ENCODE measurements around the gene CC2D2A.

CC2D2A gene

DNA sequence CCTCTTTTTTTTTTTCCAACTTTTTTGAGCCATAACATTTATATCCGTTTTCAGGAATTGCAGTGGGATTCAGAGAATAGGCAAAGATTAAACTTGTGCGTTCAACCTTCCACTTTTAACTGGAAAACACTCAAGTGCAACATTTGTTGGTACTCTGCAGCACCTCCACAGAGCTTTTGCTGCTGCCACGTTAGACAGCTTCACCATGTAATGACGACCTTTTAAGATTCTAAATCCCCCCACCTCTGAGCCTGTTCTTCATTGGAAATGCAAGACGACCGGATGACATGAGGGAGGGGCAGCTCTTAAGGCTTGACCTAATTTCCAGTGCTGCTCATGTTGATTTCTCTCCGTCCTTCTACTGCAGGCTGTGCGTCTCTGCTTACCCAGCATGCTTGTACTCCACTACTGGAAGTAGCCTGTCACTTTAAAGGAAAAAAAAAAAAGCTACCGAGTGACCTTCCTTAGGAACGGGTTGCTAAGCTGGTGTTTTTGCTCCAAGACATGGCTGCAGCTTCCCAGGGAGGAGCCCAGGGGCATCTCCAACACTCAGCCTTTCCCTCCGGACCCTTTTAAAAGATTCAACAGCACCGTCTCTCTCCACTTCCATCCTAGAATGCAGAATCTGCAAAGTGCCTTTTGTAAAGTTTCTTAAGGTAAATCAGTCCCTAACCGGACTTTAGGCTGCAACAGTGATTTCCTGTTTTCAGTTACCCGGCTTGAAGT lies at the start of gene CC2D2A:
Gene CC2D2A, plus strand, starts transcription at position 481 of the 726 bp plus-strand sequence. CDS start 6,051 bp downstream, outside the sequence.
- DNase-seq (ENCODE audit: low read depth) = no peak

DNA sequence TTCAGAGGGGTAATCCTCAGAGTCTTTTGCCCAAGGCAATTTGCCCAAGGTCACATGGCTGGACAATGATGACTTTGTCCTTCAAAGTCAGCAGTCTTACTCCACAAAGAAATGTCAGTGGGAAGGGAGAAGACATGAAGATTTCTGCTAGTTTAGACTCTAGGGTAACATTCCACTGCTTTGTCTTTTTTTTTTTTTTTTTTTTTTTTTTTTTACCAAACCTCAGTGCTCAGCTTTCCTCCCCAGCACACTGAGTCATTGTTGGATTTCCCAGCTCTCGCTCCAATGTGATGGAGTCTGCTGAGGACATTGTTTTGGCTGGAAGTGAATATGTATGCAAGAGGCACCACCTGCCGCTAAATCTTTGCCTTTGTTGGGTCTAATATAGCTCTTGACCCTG lies 49.0 kb upstream of the CC2D2A start:
- DNase-seq (ENCODE audit: low read depth) = no peak

DNA sequence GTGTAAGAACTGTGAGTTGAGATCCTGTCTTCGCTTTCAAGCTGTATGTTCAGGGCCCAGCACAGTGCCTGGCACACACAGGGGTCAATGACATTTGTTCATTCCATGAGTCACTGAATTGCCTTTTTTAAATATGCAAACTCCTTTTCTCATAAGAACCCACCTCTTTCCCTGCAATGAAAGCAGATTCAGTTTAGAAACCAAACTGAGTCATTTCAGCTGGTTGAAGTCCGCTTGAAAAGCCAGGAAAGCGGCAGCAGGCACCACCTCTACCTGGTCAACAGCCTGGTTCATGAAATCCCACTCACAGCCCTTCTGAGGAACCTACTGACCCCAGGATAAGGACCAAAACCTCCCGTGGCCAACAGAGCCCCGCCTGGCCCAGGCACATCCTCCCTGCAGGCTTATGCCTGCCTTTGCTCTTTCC lies 46.4 kb upstream of the CC2D2A start:
- DNase-seq (ENCODE audit: low read depth) = no peak

DNA sequence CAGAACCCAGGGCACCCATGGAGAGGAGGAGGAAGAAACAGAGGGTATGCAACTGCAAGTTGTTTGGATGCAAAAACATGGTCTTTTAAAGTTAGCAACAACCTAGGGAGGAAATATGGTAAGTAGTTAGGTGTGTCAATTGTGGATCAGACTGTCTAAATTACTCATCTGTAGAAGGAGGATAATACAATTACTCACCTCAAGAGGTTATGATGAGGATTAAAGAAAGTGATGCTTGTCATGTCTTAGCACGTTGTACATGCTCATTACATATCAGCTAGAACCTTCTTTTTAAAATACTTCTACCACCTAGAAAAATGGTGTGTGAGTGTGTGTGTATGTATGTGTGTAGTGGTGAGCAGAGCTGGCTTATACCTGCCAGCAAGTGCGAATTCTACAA lies 44.2 kb upstream of the CC2D2A start:
- DNase-seq (ENCODE audit: low read depth) = no peak

GRCh38 chr4:15427161-15427560 lies 42.5 kb upstream of the CC2D2A start:
- no peak for DNase-seq (ENCODE audit: low read depth)

- DNase-seq (ENCODE audit: low read depth) = no peak
Observed at GRCh38 chr4:15427701-15428100, 42.0 kb upstream of the CC2D2A start, which contains the start of gene C1QTNF7. TSS of gene C1QTNF7 (plus strand) at chr4:15428033. CDS start at chr4:15435744, 7,711 bp downstream.

DNA sequence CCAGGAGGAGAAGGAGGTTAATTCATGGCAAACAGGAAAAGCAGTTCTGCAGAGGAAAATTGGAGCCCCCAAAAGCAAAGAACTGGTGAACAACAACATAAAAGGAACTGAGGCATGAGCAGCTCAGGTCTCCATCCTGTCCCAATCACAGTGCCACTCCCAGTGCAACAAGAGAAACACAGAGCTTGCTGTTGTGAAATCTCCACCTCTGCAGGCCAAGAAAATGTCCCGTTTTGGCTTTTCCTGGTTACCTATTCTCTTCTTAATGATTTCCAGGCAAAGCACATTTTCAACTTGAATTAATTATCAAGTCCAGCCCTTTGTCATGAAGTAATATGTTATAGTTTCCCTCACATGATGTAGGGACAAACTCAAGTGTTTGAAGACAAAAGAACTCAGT lies 41.1 kb upstream of the CC2D2A start:
- no peak for DNase-seq (ENCODE audit: low read depth)

DNA sequence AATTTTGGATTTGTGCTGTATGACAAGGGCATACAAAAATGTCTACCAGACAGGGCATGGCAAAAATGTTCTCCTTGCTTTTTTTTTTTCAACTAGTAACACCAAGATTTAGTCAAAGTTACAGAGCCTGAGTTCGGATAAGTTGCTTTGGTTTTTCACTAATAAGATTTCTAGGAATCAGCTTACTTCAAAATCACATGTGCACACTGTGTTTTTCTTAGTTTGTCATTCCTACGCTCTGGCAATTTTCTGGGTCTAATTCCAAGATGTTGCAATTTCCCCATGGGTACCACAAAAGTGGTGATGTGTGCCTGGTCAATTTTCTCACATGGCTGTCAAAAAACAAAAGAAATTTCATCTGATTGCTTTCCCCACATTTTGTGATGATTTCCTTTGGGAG lies 35.6 kb upstream of the CC2D2A start:
- DNase-seq (ENCODE audit: low read depth) = no peak

DNA sequence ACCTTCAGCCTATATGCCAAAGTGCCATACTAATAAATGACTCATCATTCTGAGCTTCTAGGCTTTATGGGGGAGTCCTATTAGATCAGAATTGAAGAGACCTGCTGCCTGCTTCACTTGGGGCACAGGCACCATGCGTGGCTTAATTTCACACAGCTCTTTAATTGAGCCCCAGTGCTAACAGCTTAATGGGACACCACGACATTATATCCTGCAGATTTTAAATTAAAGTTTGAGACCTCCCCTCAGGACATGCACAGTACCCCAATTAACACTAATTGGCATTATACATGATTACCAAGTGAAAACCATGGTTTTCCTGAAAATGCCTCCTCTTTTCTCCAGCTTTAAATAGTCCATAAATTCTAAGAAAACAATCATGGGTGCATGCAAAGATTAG lies 35.0 kb upstream of the CC2D2A start:
- no peak for DNase-seq (ENCODE audit: low read depth)

- no peak for DNase-seq (ENCODE audit: low read depth)
Observed at GRCh38 chr4:15436513-15436912, 33.2 kb upstream of the CC2D2A start.

GRCh38 chr4:15438939-15439524 lies 30.6 kb upstream of the CC2D2A start:
- no peak for DNase-seq (ENCODE audit: low read depth)

DNA sequence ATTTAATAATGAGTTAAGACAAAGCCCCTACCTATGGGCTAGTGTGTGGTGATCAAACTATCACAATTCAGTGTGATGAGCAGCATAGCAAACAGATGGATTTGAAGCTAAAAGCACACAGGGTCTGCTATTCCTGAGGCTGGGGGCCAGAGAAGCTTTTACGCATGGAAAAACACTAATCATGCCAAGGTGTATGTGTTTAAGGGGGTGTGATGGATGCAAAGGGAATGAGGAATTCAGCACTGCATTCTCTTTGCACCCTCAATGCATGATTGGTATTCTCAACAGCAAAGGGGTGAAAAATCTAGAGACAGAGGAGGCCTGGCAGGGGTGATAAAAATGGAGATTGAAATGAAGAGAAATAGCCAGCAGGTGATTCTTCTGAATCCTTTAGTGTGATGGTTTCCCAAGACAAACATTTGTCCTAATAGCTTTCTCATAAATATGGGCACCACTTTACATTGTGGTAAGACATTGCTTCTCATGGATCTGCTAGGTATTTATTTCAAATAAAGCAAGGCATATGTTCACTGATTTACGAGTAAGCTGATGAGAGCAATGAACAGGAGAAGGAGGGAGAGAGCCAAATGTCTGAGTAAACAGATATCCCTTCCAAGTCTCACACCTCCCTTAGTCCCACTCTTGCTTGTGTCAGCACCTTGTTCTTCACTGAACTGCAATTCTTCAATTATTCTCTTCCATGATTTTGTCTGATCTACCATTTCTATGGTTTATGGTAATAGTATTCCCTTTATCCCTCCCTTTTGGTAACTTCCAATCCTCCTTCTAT lies 26.1 kb upstream of the CC2D2A start:
- DNase-seq (ENCODE audit: low read depth) = no peak

GRCh38 chr4:15444276-15444675 lies 25.4 kb upstream of the CC2D2A start:
- no peak for DNase-seq (ENCODE audit: low read depth)

DNA sequence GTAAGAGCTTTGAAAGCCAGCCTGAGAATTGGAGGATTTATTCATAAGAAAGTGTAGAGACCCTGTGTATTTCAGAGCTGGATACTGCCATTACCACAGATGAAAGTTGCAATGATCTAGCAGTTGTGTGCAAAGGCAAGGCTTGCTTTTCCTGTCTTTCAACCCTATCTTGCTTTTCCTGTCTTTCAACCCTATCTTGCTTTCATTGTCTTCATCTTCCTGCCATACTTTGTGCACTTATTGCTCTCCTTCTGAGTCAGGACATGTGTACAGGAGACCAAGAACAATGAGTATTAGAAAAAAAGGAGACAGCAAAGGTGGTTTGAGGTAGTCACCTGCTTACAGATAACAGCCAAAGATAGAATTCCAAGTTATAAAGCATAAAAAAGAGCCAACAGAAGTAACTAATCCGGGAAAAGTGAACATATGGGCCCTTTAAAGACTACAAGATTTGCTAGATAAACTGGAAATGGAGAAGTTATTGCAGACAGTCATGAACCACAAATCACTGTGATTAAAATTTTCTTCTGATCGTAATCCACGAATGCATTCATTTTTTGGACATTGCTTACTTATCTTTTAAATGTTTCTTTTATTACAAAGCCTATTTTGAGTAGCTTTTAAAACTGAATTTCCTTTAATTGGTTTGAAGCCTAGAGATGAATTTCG lies 24.7 kb upstream of the CC2D2A start:
- no peak for DNase-seq (ENCODE audit: low read depth)

GRCh38 chr4:15451181-15451865 lies 18.4 kb upstream of the CC2D2A start:
- DNase-seq (ENCODE audit: low read depth) = no peak

- DNase-seq (ENCODE audit: low read depth) = no peak
Observed at GRCh38 chr4:15451866-15452765, 17.6 kb upstream of the CC2D2A start.

- no peak for DNase-seq (ENCODE audit: low read depth)
Observed at GRCh38 chr4:15455290-15455689, 14.4 kb upstream of the CC2D2A start.

- DNase-seq (ENCODE audit: low read depth) = no peak
Observed at GRCh38 chr4:15457406-15458201, 12.1 kb upstream of the CC2D2A start.

DNA sequence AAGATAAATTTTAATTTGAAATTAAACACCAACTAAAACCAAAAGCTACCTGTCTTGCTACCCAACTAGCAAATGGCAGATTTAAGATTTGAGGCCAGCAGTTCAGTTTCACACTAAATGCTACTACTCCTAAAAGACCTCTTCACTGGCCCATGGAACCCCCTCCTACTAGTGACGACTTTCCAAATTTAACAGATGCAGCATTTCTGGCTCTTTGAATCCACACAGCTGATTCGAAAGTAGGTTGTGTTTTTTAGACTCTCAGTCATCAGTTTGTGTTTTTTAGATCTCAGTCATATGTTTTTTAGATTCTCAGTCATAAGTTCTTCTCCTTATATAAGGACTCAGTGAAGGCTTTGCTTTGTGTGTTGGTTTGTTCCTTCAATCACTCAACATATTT lies 11.1 kb upstream of the CC2D2A start:
- no peak for DNase-seq (ENCODE audit: low read depth)

DNA sequence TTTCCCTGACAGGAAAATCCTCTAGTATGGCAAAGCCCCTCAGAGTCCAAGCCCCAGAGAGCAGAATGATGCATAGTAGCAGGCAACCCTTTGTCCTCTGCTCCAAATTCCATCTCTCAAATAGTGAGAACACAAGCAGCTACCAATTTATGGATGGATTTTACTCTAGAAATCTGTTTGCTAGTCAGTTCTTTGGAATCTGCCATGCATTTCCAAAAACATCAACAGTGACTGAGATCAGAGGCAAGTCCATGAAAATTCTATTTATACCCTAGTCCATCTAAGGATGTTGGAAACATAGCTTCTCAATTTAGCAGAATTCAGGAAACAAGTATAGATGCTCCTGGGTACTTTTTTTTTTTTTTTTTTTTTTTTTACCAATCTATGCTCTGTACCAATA lies 10.0 kb upstream of the CC2D2A start:
- DNase-seq (ENCODE audit: low read depth) = no peak
